Measurements from ENCODE around the gene ZNF544.

DNA sequence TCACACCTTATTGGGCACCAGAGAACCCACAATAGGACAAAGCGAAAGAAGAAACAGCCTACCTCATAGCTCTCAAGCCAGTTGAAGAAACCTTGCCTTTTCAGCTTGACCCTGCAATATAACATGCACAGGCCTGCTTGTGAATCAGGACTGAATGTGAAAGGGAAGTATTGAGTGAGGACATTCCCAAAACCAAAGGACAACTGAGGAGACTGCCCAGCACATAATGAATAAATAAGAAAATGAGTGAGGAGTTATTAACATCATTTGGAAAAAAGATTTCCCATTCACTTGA, 15.7 kb upstream of the ZNF544 start:
- TF ChIP-seq CTCF (IDR thresholded peaks at IDR 0.05) (no peak), POLR2A (IDR thresholded peaks at IDR 0.05) (no peak)
